H1 (cell line): ENCODE measurements around the gene KCNJ10. TPM values are rescaled to one million over a fixed set of nuclear protein-coding genes. Genes with fewer than 3 reads are reported as not detected.
A peak's percentile ranks its signal among the peaks of the same experiment; 100 is the strongest.

ENCODE experiments used
- CTBP2 ChIP-seq: IDR thresholded peaks from 2 replicates; pipeline ENCODE4 v1.7.0; 2011; ENCODE audit warnings: borderline replicate concordance, mild to moderate bottlenecking, moderate library complexity, mixed read lengths, low read length; ENCODE audit not compliant: insufficient read depth, insufficient read length
- GABPA ChIP-seq: IDR thresholded peaks from 2 replicates; pipeline ENCODE4 v1.6.1; 2011; ENCODE audit warnings: mild to moderate bottlenecking, low read length, moderate library complexity, borderline replicate concordance; ENCODE audit not compliant: insufficient read depth
- KDM5A ChIP-seq: fragments of 200-600 bp; IDR thresholded peaks from 2 replicates; pipeline ENCODE4 v1.7.1; 2012; ENCODE audit warnings: mild to moderate bottlenecking, low read length, inconsistent platforms, mixed read lengths
- SAP30 ChIP-seq: fragments of 300-600 bp; sonication (generic); IDR thresholded peaks from 2 replicates; pipeline ENCODE4 v1.7.1; 2012; ENCODE audit warnings: low read length, moderate library complexity, mild to moderate bottlenecking, inconsistent platforms; ENCODE audit not compliant: insufficient read depth, insufficient replicate concordance
- TEAD4 ChIP-seq: IDR thresholded peaks from 2 replicates; pipeline ENCODE4 v1.6.1; 2012; ENCODE audit warnings: low read depth, low read length, inconsistent platforms, mixed read lengths
- polyA plus RNA-seq, 7 experiments: library from polyadenylated mRNA; depleted of rRNA in 3 of 7; stranded (reverse) in 5 of 7; unstranded in 2 of 7; fragments of >200 nt in 5 of 7; fragments of 200-250 nt in 2 of 7; gene quantifications; 1 replicate in 5 of 7; 2 replicates in 1 of 7; 4 replicates in 1 of 7; pipeline versions ENCODE4 v1.2.1 to v1.2.3, GENCODE V29; 2011 to 2013; ENCODE audit warnings: missing spikeins in 2 of 7, mixed read lengths in 2 of 7
- total RNA-seq: library from RNA; stranded (reverse); fragmentation: NEBNext Ultra II Directional; extraction: Animal tissue kit (Norgen Biotek cat#: 25700); gene quantifications from 2 replicates; pipeline ENCODE4 v1.2.1, GENCODE V29; 2021

The KCNJ10 gene
- total and polyA plus RNA-seq, 2 of the 8 experiments (the other 6 are each of a cell fraction or from before 2014, with no cell fraction given) = 1.7 to 2.4 TPM

GRCh38 chr1:160097911-160098851 lies 28.2 kb upstream of the KCNJ10 start, which contains the start of gene IGSF8 (continued):
- TF ChIP-seq CTBP2 = no peak
- 0 out of 2 replicates have a peak, but pooled peaks have one; percentile 13 for TF ChIP-seq TEAD4
- no peak for TF ChIP-seq SAP30
- no peak for TF ChIP-seq KDM5A
- no peak for TF ChIP-seq GABPA
